Measurements from ENCODE around the gene MRGPRX2.

The MRGPRX2 gene

GRCh38 chr11:19013181-19013857 lies 47.2 kb downstream of the MRGPRX2 start:
- no peak for DNase-seq (ENCODE audit: low read depth in 1 of 2, low spot score in 1 of 2)

GRCh38 chr11:19012636-19013035 lies 47.9 kb downstream of the MRGPRX2 start:
- no peak for DNase-seq (ENCODE audit: low read depth in 1 of 2, low spot score in 1 of 2)

All from stimulated activated CD4-positive, alpha-beta T cell treated with anti-CD3 and anti-CD28 coated beads, Interleukin-15, amount 100 ng/mL, for 1 hour (primary cell).